NK-92 (cell line): ENCODE results near the gene ATP2B1.

Experiments used
- DNase-seq: peaks from one replicate; lab custom pipeline; 2025; ENCODE audit not compliant: unreplicated experiment; lab: John Stamatoyannopoulos, UW

The ATP2B1 gene

GRCh38 chr12:89544022-89544421 lies 164.6 kb downstream of the ATP2B1 start:
- DNase-seq = no peak

DNA sequence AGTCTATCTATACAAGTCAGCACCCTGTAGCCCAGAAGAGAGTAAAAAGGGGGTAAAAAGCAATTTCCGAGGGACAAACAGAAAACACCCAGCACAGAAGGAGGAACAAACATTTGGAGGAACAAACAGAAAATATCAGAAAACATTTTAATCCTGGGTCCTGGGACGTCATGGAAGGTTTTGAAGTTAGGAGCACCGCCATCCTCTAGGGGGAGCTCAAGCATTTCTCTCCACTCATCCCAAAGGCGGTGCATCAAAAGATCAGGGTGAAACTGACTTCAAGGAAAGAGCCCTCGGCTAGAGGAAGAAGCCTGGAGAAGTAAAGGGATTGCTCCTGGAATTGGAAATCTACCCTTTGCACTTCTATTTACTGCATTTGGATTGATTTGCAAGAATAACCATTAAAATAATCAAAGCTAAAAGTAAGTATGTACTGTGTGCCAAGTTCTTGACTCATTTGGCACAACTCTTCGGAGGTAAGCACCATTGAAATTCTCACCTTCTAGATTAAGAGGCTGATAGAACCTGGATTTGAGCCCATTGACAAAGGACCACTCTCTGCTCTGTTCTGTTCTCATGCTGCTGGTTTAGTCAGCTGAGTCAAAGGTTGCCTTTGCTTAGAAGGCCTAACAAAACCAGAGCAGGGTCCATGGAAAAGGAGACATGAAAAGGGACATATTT lies 165.6 kb downstream of the ATP2B1 start:
- DNase-seq = no peak

- DNase-seq = no peak
These were observed 166.4 kb downstream of the ATP2B1 start for GRCh38 chr12:89542236-89542635.

DNA sequence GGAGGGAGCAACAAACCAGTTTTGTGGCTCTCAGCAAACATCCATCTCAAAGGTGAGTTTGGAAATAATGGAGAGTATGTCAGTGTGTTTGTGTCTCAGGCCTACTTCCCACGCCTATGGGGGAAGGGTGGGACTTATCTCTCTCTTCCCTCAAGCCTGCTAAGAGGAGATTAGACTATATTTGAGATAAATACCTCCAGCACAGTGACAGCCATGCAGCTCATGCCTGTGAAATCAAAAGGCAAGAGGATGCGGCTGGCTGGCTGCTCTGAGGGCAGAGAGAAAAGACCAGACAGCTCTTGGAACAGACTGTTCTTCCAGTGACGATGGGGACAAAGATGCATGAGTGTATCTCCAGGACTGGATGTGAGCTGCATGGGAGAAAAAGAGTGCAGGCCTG lies 168.1 kb downstream of the ATP2B1 start:
- no peak for DNase-seq

DNA sequence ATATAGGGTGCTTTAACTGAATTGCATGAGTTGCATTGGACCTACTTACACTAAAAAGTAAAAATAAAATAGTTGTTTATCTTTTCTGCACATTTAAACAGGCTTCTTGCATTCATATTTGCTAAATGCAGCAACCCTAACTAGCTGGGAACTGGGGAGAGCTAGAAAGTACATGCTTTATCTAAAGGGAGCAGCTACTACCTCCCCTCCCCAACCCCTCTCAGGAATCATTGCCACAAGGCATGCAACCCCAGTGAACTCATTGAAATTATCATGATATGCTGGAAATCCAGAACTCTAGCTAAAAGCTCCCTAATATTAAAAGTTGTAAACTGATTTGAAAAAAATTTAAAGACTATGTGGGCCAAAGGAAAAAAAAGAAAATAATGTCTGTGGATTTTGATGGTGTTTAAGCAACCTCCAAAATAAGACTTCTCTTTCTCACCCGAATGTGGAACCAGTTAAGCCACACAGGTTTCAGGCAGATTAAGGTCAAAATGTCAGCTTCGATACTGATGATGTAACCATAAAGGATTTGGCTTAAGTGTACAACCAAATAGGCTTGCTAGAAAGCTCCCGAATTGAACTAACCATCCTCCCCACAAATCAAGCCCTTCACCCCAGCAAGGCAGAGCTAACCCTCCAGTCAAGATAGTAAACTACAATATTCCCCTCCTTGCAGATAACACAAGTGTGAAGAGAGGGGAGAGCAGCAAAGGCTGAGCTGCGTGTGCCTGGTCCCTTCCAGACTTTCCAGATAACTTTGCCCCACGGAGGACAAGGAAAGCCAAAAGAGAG lies 169.0 kb downstream of the ATP2B1 start:
- no peak for DNase-seq

GRCh38 chr12:89538897-89539296 lies 169.7 kb downstream of the ATP2B1 start:
- DNase-seq = no peak
